Measurements from ENCODE around the gene NUAK2.

DNA sequence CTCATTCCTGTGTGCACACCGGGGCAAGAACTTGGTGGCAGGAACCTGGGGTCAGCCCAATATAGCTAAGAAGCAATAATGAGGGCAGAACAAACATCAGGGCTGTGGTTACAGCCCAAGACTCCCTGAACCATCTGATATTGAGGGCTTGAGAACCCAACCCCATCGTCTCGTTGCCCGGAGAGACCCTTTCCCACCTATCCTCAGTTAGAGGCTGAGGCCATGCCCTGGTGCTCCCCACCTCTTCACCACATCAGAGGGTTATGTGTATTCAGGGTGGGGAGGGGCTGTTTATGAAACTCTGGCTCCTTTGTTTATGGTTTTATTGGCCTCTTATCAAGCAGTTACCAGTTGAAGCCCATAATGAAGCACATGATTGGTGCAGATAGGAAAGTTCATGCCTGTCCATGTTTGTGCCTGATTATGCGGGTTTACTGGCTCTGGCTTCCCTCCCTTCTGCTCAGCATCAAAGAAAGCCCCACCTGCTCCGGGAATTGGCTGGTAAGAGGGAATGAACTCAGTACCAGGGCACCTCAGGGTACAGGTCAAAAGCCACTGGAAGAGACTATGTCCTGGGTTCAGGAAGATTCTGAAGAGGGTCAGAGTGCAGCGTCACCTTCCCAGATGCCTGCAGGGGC is 14.5 kb downstream of the NUAK2 start:
- TF ChIP-seq POLR2A (IDR thresholded peaks at IDR 0.05): no peak
- TF ChIP-seq, protein P1, sequence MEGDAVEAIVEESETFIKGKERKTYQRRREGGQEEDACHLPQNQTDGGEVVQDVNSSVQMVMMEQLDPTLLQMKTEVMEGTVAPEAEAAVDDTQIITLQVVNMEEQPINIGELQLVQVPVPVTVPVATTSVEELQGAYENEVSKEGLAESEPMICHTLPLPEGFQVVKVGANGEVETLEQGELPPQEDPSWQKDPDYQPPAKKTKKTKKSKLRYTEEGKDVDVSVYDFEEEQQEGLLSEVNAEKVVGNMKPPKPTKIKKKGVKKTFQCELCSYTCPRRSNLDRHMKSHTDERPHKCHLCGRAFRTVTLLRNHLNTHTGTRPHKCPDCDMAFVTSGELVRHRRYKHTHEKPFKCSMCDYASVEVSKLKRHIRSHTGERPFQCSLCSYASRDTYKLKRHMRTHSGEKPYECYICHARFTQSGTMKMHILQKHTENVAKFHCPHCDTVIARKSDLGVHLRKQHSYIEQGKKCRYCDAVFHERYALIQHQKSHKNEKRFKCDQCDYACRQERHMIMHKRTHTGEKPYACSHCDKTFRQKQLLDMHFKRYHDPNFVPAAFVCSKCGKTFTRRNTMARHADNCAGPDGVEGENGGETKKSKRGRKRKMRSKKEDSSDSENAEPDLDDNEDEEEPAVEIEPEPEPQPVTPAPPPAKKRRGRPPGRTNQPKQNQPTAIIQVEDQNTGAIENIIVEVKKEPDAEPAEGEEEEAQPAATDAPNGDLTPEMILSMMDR (IDR thresholded peaks at IDR 0.05): no peak
